ENCODE results near the gene SKAP2. TPM values are rescaled to one million over a fixed set of nuclear protein-coding genes. Genes with fewer than 3 reads are reported as not detected.

SKAP2 gene
- polyA plus RNA-seq, 3 donors: 19.2 to 204 (median 158) TPM

DNA sequence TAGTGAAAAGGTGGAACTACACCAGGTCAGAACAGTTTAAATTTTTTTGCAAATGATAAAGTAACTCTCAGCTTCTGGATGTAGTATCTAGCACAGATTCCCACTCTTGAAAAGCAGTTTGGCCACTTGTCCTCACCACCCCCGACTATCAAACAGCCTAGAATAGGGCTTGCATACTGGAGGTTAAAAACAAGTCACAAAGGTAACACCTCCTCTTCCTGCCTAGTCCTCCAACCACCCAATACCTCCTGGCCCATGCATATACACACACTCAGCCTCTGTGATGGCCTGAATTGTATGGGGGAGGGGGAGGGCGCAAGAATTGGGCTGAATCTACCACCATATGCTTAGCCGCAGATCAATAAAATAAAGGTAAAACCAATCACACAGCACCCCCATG is 5.7 kb downstream of the SKAP2 start:
- intact Hi-C loops (cut with micrococcal nuclease): loop anchor here in 1 of 2 donors (10.0 kb wide), 1 partner anchor 306 kb away; the partner anchor contains the start of gene HOXA9
- no peak overlapping the region for H3K27ac Mint-ChIP-seq
- H4K20me1 ChIP-seq (ENCODE audit: insufficient read depth, low read length): peaks cover 65% of the 10 kb centered on the region

DNA sequence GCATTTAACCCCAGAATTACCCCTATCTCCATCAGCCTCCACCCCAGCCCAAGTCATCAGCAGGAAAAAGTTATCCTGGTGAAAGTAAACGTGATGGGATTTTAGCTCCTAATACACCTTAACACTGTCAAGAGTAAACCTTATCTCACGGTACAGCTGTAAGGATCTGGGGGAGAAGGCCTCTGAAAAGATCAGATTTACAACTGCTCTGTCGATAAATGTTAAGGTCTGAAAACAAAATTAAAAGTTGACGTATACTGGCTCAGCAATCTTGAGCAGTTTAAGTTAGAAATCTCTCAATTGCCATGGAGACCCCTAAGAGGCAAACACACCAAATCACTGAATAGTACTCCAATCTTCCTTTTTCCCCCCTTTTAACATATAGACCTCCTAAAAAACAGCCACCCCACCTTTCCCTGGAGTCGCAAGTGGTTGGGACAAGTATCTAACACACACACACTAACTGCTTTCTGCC is 6.1 kb downstream of the SKAP2 start:
- peak overlapping the region; percentile 82 to 93 for H3K4me3 Mint-ChIP-seq
- H3K9me3 ChIP-seq (replicated peaks in 1 of 2; ENCODE audit: control insufficient read depth in 1 of 2, insufficient read depth in 1 of 2, low read length in 2 of 2): no peaks in the 10 kb centered on the region
- H3K36me3 Mint-ChIP-seq: peaks cover 11 to 14% of the 10 kb centered on the region in 2 donors
- H3K27ac ChIP-seq (ENCODE audit: low read depth in 1 of 2, low read length in 2 of 2): no peak overlapping the region
- peaks cover 84% of the 10 kb centered on the region for H3K79me2 ChIP-seq (ENCODE audit: insufficient read depth, low read length)
- H3K4me2 ChIP-seq (replicated peaks; ENCODE audit: extremely low read depth, low read length, poor library complexity, severe bottlenecking): peak overlapping the region; percentile 67
- intact Hi-C loops (cut with micrococcal nuclease): loop anchor here in 1 of 2 donors (10.0 kb wide), 1 partner anchor 307 kb away; the partner anchor contains the start of gene HOXA9
- peaks cover 69% of the 10 kb centered on the region for H4K20me1 ChIP-seq (ENCODE audit: insufficient read depth, low read length)
- H2AFZ ChIP-seq (ENCODE audit: insufficient read depth, low read depth, low read length, poor library complexity, severe bottlenecking): peak overlapping the region; percentile 73
- H3K27me3 ChIP-seq (ENCODE audit: control insufficient read depth in 2 of 2, insufficient read depth in 2 of 2, low read length in 2 of 2): peaks cover 0 to 4% of the 10 kb centered on the region in 2 donors
- H3K27ac Mint-ChIP-seq: peak overlapping the region in 1 of 7 donors; percentile 31
- peaks cover 53% of the 10 kb centered on the region for H3K4me1 Mint-ChIP-seq
- no peaks in the 10 kb centered on the region for H3K9me3 Mint-ChIP-seq
- no CpG with 5 or more reads among the region's 5 CpGs for WGBS (ENCODE audit: insufficient coverage)
- peaks cover 2 to 18% (median 6%) of the 10 kb centered on the region in 3 donors for H3K27me3 Mint-ChIP-seq (ENCODE audit: low read depth in 3 of 3)
- peak overlapping the region in 1 of 3 experiments; percentile 62 for H3K4me3 ChIP-seq (replicated peaks in 1 of 3; ENCODE audit: low read depth in 2 of 3, low read length in 3 of 3)
- peaks cover 3 to 5% of the 10 kb centered on the region in 2 donors for H3K36me3 ChIP-seq (replicated peaks in 1 of 2; ENCODE audit: control insufficient read depth in 1 of 2, insufficient read depth in 2 of 2, low read length in 2 of 2)
- H3K9ac ChIP-seq (ENCODE audit: insufficient read depth, low read length, poor library complexity, severe bottlenecking): no peak overlapping the region
- peaks cover 22 to 62% of the 10 kb centered on the region in 2 donors for H3K4me1 ChIP-seq (ENCODE audit: control insufficient read depth in 1 of 2, insufficient read depth in 2 of 2, low read length in 2 of 2)
- TF ChIP-seq, protein P1, sequence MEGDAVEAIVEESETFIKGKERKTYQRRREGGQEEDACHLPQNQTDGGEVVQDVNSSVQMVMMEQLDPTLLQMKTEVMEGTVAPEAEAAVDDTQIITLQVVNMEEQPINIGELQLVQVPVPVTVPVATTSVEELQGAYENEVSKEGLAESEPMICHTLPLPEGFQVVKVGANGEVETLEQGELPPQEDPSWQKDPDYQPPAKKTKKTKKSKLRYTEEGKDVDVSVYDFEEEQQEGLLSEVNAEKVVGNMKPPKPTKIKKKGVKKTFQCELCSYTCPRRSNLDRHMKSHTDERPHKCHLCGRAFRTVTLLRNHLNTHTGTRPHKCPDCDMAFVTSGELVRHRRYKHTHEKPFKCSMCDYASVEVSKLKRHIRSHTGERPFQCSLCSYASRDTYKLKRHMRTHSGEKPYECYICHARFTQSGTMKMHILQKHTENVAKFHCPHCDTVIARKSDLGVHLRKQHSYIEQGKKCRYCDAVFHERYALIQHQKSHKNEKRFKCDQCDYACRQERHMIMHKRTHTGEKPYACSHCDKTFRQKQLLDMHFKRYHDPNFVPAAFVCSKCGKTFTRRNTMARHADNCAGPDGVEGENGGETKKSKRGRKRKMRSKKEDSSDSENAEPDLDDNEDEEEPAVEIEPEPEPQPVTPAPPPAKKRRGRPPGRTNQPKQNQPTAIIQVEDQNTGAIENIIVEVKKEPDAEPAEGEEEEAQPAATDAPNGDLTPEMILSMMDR (IDR thresholded peaks at IDR 0.05): no peak
- DNase-seq: no peak

More for the DNA sequence above, 5.7 kb downstream of the SKAP2 start:
- WGBS (ENCODE audit: insufficient coverage): no CpG with 5 or more reads among the region's 3 CpGs
- Mint-ChIP-seq H3K36me3 (peaks cover 9% of the 10 kb centered on the region in 2 donors), H3K4me1 (peaks cover 54% of the 10 kb centered on the region), H3K27me3 (ENCODE audit: low read depth in 3 of 3) (peaks cover 2 to 18% (median 6%) of the 10 kb centered on the region in 3 donors), H3K9me3 (no peaks in the 10 kb centered on the region), H3K4me3 (no peak overlapping the region)
- Histone ChIP-seq H3K27ac (ENCODE audit: low read depth in 1 of 2, low read length in 2 of 2) (no peak overlapping the region), H3K4me1 (ENCODE audit: control insufficient read depth in 1 of 2, insufficient read depth in 2 of 2, low read length in 2 of 2) (peaks cover 24 to 67% of the 10 kb centered on the region in 2 donors), H3K27me3 (ENCODE audit: control insufficient read depth in 2 of 2, insufficient read depth in 2 of 2, low read length in 2 of 2) (peaks cover 0 to 4% of the 10 kb centered on the region in 2 donors), H2AFZ (ENCODE audit: insufficient read depth, low read depth, low read length, poor library complexity, severe bottlenecking) (no peak overlapping the region), H3K4me2 (replicated peaks; ENCODE audit: extremely low read depth, low read length, poor library complexity, severe bottlenecking) (no peak overlapping the region), H3K9me3 (replicated peaks in 1 of 2; ENCODE audit: control insufficient read depth in 1 of 2, insufficient read depth in 1 of 2, low read length in 2 of 2) (no peaks in the 10 kb centered on the region), H3K4me3 (replicated peaks in 1 of 3; ENCODE audit: low read depth in 2 of 3, low read length in 3 of 3) (no peak overlapping the region), H3K79me2 (ENCODE audit: insufficient read depth, low read length) (peaks cover 84% of the 10 kb centered on the region), H3K9ac (ENCODE audit: insufficient read depth, low read length, poor library complexity, severe bottlenecking) (no peak overlapping the region), H3K36me3 (replicated peaks in 1 of 2; ENCODE audit: control insufficient read depth in 1 of 2, insufficient read depth in 2 of 2, low read length in 2 of 2) (peaks cover under 1% of the 10 kb centered on the region in 2 donors)
- TF ChIP-seq, protein P1 (IDR thresholded peaks at IDR 0.05): no peak
- DNase-seq: no peak

All from CD14-positive monocyte (primary cell).